Endothelial cell of umbilical vein (primary cell): ENCODE measurements around the gene DDIT4. TPM values are rescaled to one million over a fixed set of nuclear protein-coding genes. Genes with fewer than 3 reads are reported as not detected.

ENCODE experiments used
- BruUV-seq: library from RNA; stranded (reverse); fragments of 400-500 nt; replicated peaks from 2 replicates; lab custom pipeline; 2021; lab: Mats Ljungman, UMichigan
- CTCF ChIA-PET: fragments of 300-600, 350-600 bp; sonication (Branson Sonifier 250); formaldehyde crosslinking; loops from one replicate; lab custom pipeline; 2021; ENCODE audit warnings: antibody characterized with exemption, inconsistent platforms; lab: Charles Lee
- POLR2A ChIA-PET: fragments of 300-600, 350-600 bp; sonication (Branson Sonifier 250); formaldehyde crosslinking; loops from one replicate; lab custom pipeline; 2021; ENCODE audit warnings: antibody characterized with exemption, inconsistent platforms; lab: Charles Lee
- DNase-seq: peaks from one replicate; pipeline ENCODE4 v3.0.0-alpha.2; 2011; ENCODE audit warnings: low read depth, low spot score
- FAIRE-seq: peaks from 2 replicates; lab custom pipeline; 2011; peaks lifted over from hg19 to GRCh38; lab: Jason Lieb, UNC
- H2AFZ ChIP-seq: 2 replicates; pipeline ENCODE4 v1.6.0; 2012; ENCODE audit warnings: low read depth, low read length, control low read depth, inconsistent platforms
- H3K27ac ChIP-seq: 2 replicates; pipeline ENCODE4 v1.5.1; 2011; ENCODE audit warnings: low read depth, mild to moderate bottlenecking, control low read depth, low read length, moderate library complexity; ENCODE audit not compliant: insufficient read depth
- H3K27me3 ChIP-seq, 2 experiments: 2 replicates each; pipeline versions ENCODE4 v1.6.0 to v1.6.1; 2011; ENCODE audit warnings: low read length in 2 of 2, mixed read lengths in 1 of 2; ENCODE audit not compliant: control insufficient read depth in 2 of 2, insufficient read depth in 2 of 2
- H3K36me3 ChIP-seq, 2 experiments: 2 replicates in 1 of 2; 3 replicates in 1 of 2; pipeline ENCODE4 v1.5.1; 2011; ENCODE audit warnings: low read length in 2 of 2, mild to moderate bottlenecking in 1 of 2, moderate library complexity in 1 of 2; ENCODE audit not compliant: control insufficient read depth in 2 of 2, insufficient read depth in 2 of 2; ENCODE audit errors: extremely low read depth in 1 of 2
- H3K4me1 ChIP-seq: 3 replicates; pipeline ENCODE4 v1.5.1; 2011; ENCODE audit warnings: mild to moderate bottlenecking, low read length; ENCODE audit not compliant: control insufficient read depth, insufficient read depth; ENCODE audit errors: extremely low read depth
- H3K4me2 ChIP-seq: 2 replicates; pipeline ENCODE4 v1.6.1; 2011; ENCODE audit warnings: low read length, control low read depth, mixed read lengths; ENCODE audit not compliant: insufficient read depth
- H3K4me3 ChIP-seq, 3 experiments: fragments of 200-600 bp in 1 of 3; sonication (generic), shearing (Covaris generic) in 1 of 3; replicated peaks in 1 of 3; 2 replicates each; pipeline ENCODE4 v1.5.1; 2011 to 2016; ENCODE audit warnings: control low read depth in 3 of 3, low read length in 3 of 3, mild to moderate bottlenecking in 2 of 3, inconsistent platforms in 1 of 3, low read depth in 1 of 3, moderate library complexity in 1 of 3; ENCODE audit not compliant: insufficient read depth in 1 of 3
- H3K79me2 ChIP-seq: 2 replicates; pipeline ENCODE4 v1.6.0; 2012; ENCODE audit warnings: low read length, inconsistent platforms; ENCODE audit not compliant: control insufficient read depth, insufficient read depth
- H3K9ac ChIP-seq: replicated peaks from 2 replicates; pipeline ENCODE3; 2011; ENCODE audit warnings: low read length, control low read depth; ENCODE audit not compliant: insufficient read depth; ENCODE audit errors: extremely low read depth
- H3K9me1 ChIP-seq: replicated peaks from 3 replicates; pipeline ENCODE4 v1.6.0; 2011; ENCODE audit warnings: mild to moderate bottlenecking, low read length; ENCODE audit not compliant: control insufficient read depth, insufficient read depth; ENCODE audit errors: extremely low read depth
- H3K9me3 ChIP-seq: replicated peaks from 2 replicates; pipeline ENCODE4 v1.5.1; 2012; ENCODE audit warnings: low read length, inconsistent platforms; ENCODE audit not compliant: control insufficient read depth, insufficient read depth
- H4K20me1 ChIP-seq: replicated peaks from 2 replicates; pipeline ENCODE3; 2011; ENCODE audit warnings: mild to moderate bottlenecking, low read length; ENCODE audit not compliant: control insufficient read depth, insufficient read depth; ENCODE audit errors: extremely low read depth
- CTCF ChIP-seq, 2 donors: IDR thresholded peaks; 1 replicate in 1 of 2; 2 replicates in 1 of 2; pipeline ENCODE4 v1.5.1; 2011; ENCODE audit warnings: low read length in 2 of 2, mild to moderate bottlenecking in 2 of 2, moderate library complexity in 2 of 2, control low read depth in 1 of 2, inconsistent platforms in 1 of 2, low read depth in 1 of 2; ENCODE audit not compliant: insufficient read depth in 1 of 2; ENCODE audit errors: extremely low read depth in 1 of 2
- EZH2 ChIP-seq: IDR thresholded peaks from 2 replicates; pipeline ENCODE4 v1.6.1; 2012; ENCODE audit warnings: borderline replicate concordance, low read depth, mild to moderate bottlenecking, moderate library complexity, low read length, inconsistent platforms; ENCODE audit not compliant: severe bottlenecking
- FOS ChIP-seq: IDR thresholded peaks from 2 replicates; pipeline ENCODE4 v1.6.1; 2011; ENCODE audit warnings: mild to moderate bottlenecking, low read length, moderate library complexity, borderline replicate concordance; ENCODE audit not compliant: insufficient read depth
- GATA2 ChIP-seq: IDR thresholded peaks from 2 replicates; pipeline ENCODE4 v1.7.0; 2011; ENCODE audit warnings: low read depth, mild to moderate bottlenecking, moderate library complexity, mixed read lengths, low read length; ENCODE audit not compliant: insufficient read length, insufficient read depth
- JUN ChIP-seq: IDR thresholded peaks from 2 replicates; pipeline ENCODE4 v1.6.1; 2011; ENCODE audit warnings: borderline replicate concordance, low read depth; ENCODE audit not compliant: insufficient read length, insufficient read depth
- MAX ChIP-seq: IDR thresholded peaks from 2 replicates; pipeline ENCODE4 v1.6.1; 2011; ENCODE audit not compliant: insufficient read depth, insufficient read length
- MYC ChIP-seq: IDR thresholded peaks from one replicate; pipeline ENCODE4 v1.6.1; 2011; ENCODE audit warnings: mild to moderate bottlenecking, low read depth, low read length
- POLR2AphosphoS5 ChIP-seq: IDR thresholded peaks from 2 replicates; pipeline ENCODE4 v1.6.1; 2012; ENCODE audit warnings: low read depth, mild to moderate bottlenecking, control low read depth, low read length, moderate library complexity; ENCODE audit not compliant: insufficient read depth
- dilution Hi-C: fragments of 300-500 bp; cut with MboI; formaldehyde crosslinking; loops from one replicate; pipeline ENCODE4 v1.15.0; 2019; ENCODE audit warnings: low sequenced_read_pairs; ENCODE audit not compliant: extremely low pct_ligation_motif_present
- intact Hi-C: fragments of 100-400 bp; cut with micrococcal nuclease; formaldehyde crosslinking; loops from one replicate; pipeline ENCODE4 v1.10.0; 2022
- polyA plus RNA-seq, 4 experiments: library from polyadenylated mRNA; depleted of rRNA in 3 of 4; stranded (reverse) in 3 of 4; unstranded in 1 of 4; fragments of >200 nt; gene quantifications; 2 replicates each; pipeline versions ENCODE4 v1.2.1 to v1.2.3, GENCODE V29; 2011 to 2012; ENCODE audit warnings: missing spikeins in 1 of 4
- total RNA-seq: library from RNA; stranded (reverse); gene quantifications from 2 replicates; pipeline ENCODE4 v1.2.3, GENCODE V29; 2021

Gene DDIT4
- total and polyA plus RNA-seq, 2 donors (not counting 3 experiments of a cell fraction or from before 2014, with no cell fraction given): 60.4 to 65.3 TPM

- no peak overlapping the region for H3K9ac ChIP-seq
- no peaks in the 10 kb centered on the region for H3K9me1 ChIP-seq
- intact Hi-C loops: no loop called here
- no peak overlapping the region for H3K4me3 ChIP-seq
- H3K27me3 ChIP-seq: no peaks in the 10 kb centered on the region
- BruUV-seq: no TSS peak
- TF ChIP-seq MYC: no peak
- TF ChIP-seq MAX: no peak
- TF ChIP-seq POLR2AphosphoS5: no peak
- no peak for TF ChIP-seq FOS
- no peaks in the 10 kb centered on the region for H3K36me3 ChIP-seq
- ChIA-PET POLR2A (interaction anchor here (0.5 kb wide), 1 partner anchor 34 kb away, joined by 3 read pairs; no protein-coding TSS in a partner anchor), CTCF (interaction anchor here (1.1 to 1.2 kb wide), 3 partner anchors 8 to 22 kb away, joined by 3 to 4 read pairs (median 3); no protein-coding TSS in a partner anchor)
- no peak overlapping the region for H3K4me2 ChIP-seq
- peak overlapping the region; percentile 10 for H2AFZ ChIP-seq
- DNase-seq (no peak), FAIRE-seq (no peak)
- H3K4me1 ChIP-seq: peaks cover 26% of the 10 kb centered on the region
- no peaks in the 10 kb centered on the region for H3K79me2 ChIP-seq
- H3K27ac ChIP-seq: no peak overlapping the region
- dilution Hi-C loops: no loop called here
- no peaks in the 10 kb centered on the region for H3K9me3 ChIP-seq
- no peaks in the 10 kb centered on the region for H4K20me1 ChIP-seq
Measured at GRCh38 chr10:72252972-72253371, 20.8 kb upstream of the DDIT4 start.

GRCh38 chr10:72253578-72253977 is 20.1 kb upstream of the DDIT4 start:
- no peaks in the 10 kb centered on the region for H4K20me1 ChIP-seq
- ChIA-PET POLR2A (interaction anchor here (0.5 to 1.3 kb wide), 2 partner anchors 20 to 34 kb away, joined by 3 to 6 read pairs; partner anchors contain the start of gene DDIT4), CTCF (interaction anchor here (1.2 to 2.7 kb wide), 4 partner anchors 11 to 78 kb away, joined by 3 to 13 read pairs (median 5); no protein-coding TSS in a partner anchor)
- dilution Hi-C loops (no loop called here), intact Hi-C loops (no loop called here)
- H3K27me3 ChIP-seq: no peaks in the 10 kb centered on the region
- BruUV-seq: no TSS peak
- no peak overlapping the region for H3K9ac ChIP-seq
- no peak overlapping the region for H2AFZ ChIP-seq
- H3K9me3 ChIP-seq: no peaks in the 10 kb centered on the region
- H3K4me2 ChIP-seq: no peak overlapping the region
- H3K36me3 ChIP-seq: no peaks in the 10 kb centered on the region
- H3K9me1 ChIP-seq: no peaks in the 10 kb centered on the region
- TF ChIP-seq FOS: no peak
- no peak for TF ChIP-seq MYC
- TF ChIP-seq MAX: no peak
- TF ChIP-seq POLR2AphosphoS5: no peak
- TF ChIP-seq GATA2: no peak
- no peak for TF ChIP-seq EZH2
- TF ChIP-seq JUN: no peak
- no peak for TF ChIP-seq CTCF (IDR thresholded peaks at IDR 0.05; ENCODE audit: extremely low read depth in 1 of 2, insufficient read depth in 1 of 2, low read depth in 1 of 2, low read length in 2 of 2)
- DNase-seq (no peak), FAIRE-seq (no peak)
- peaks cover 20% of the 10 kb centered on the region for H3K4me1 ChIP-seq
- no peak overlapping the region for H3K27ac ChIP-seq
- H3K79me2 ChIP-seq: no peaks in the 10 kb centered on the region
- H3K4me3 ChIP-seq: no peak overlapping the region
